Hepatocyte (in vitro differentiated cells): ENCODE measurements around the gene HECTD4.

Source experiments
- CTCF ChIP-seq: fragments of 200-600 bp; sonication (generic); IDR thresholded peaks from 2 replicates; pipeline ENCODE4 v1.5.1; 2016; ENCODE audit warnings: antibody characterized with exemption, mild to moderate bottlenecking; ENCODE audit not compliant: poor library complexity
- EZH2 ChIP-seq: fragments of 200-600 bp; sonication (generic); IDR thresholded peaks from 2 replicates; pipeline ENCODE4 v1.6.1; 2016; ENCODE audit warnings: antibody characterized with exemption, mild to moderate bottlenecking, borderline replicate concordance
- EZH2phosphoT487 ChIP-seq: fragments of 200-600 bp; sonication (generic); IDR thresholded peaks from one replicate; pipeline ENCODE4 v1.6.1; 2018; ENCODE audit warnings: antibody characterized with exemption, mild to moderate bottlenecking, low read depth, moderate library complexity; ENCODE audit not compliant: unreplicated experiment, severe bottlenecking

GRCh38 chr12:112230136-112230535 is 152.1 kb downstream of the HECTD4 start:
- no peak for TF ChIP-seq CTCF
- TF ChIP-seq EZH2: no peak
- no peak for TF ChIP-seq EZH2phosphoT487
